Mammary epithelial cell (primary cell): ENCODE data around the gene TMED5.
"Not testable (repeated sequence)": the region's sequence is repeated elsewhere in the genome, so short reads cannot be mapped to it uniquely, and the experiment has no call there.

ENCODE experiments used
- CTCF ChIP-seq, 2 donors: IDR thresholded peaks in 1 of 2; conservative IDR thresholded peaks in 1 of 2; 2 replicates each; pipeline ENCODE4 v1.5.1; 2011 to 2012; ENCODE audit warnings: inconsistent platforms in 2 of 2, low read length in 2 of 2, mild to moderate bottlenecking in 2 of 2, control low read depth in 1 of 2, low read depth in 1 of 2; ENCODE audit not compliant: insufficient read depth in 1 of 2; ENCODE audit errors: extremely low read depth in 1 of 2
- EZH2 ChIP-seq: IDR thresholded peaks from 2 replicates; pipeline ENCODE4 v1.6.1; 2012; ENCODE audit warnings: low read length, inconsistent platforms, borderline replicate concordance

- not testable (repeated sequence) for TF ChIP-seq CTCF (conservative IDR thresholded peaks at IDR 0.05 in 1 of 2, IDR thresholded peaks at IDR 0.05 in 1 of 2; ENCODE audit: extremely low read depth in 1 of 2, insufficient read depth in 1 of 2, low read depth in 1 of 2, low read length in 2 of 2); EZH2
These were observed 16.9 kb downstream of the TMED5 start for GRCh38 chr1:93163314-93163713.
